HEK293 (cell line): ENCODE results near the gene USP2.

ENCODE experiments used
- ZBTB7A ChIP-seq: fragments of 450-650 bp; formaldehyde crosslinking; IDR thresholded peaks from 2 replicates; pipeline ENCODE4 v1.5.1; 2016; ENCODE audit warnings: low read depth, missing biosample characterization, missing genetic modification characterization
- TF ChIP-seq, protein P1 (sequence below): fragments of 450-650 bp; formaldehyde crosslinking; IDR thresholded peaks from 2 replicates; pipeline ENCODE4 v1.5.1; 2016; ENCODE audit warnings: missing biosample characterization, missing genetic modification characterization
- TF ChIP-seq, protein P2 (sequence below): fragments of 450-650 bp; formaldehyde crosslinking; IDR thresholded peaks from 2 replicates; pipeline ENCODE4 v1.5.1; 2016; ENCODE audit warnings: missing biosample characterization, missing genetic modification characterization
- TF ChIP-seq, protein P3 (sequence below): fragments of 450-650 bp; formaldehyde crosslinking; IDR thresholded peaks from 2 replicates; pipeline ENCODE4 v1.5.1; 2016; ENCODE audit warnings: missing biosample characterization, missing genetic modification characterization, borderline replicate concordance

DNA sequence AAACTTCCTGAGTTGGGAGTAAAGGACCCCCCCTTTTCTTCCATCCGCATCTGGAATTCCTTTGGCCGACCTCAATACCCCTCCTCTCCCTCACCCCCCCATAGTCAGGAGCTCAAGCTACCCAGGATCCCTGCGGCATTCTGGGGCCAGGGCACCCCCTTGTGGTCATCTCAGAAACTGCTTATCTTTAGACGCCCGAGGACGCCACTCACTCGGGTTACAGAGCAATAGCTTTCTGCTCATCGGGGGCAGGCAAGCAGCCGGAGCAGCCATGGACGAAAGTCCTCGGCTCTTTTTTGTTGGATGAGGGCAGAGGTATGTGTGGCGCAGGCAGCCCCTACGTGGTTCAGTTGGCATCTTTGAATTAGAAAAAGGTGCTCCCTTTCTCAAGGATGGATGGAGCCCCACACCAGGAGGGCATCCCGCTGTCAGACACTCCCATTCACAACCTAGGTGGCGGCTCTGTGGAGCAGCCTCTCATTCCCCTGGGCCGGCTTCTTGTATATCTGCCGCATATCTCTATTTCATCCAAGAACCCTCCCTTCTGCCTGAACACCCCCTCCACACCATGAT is 43.1 kb downstream of the USP2 start:
- TF ChIP-seq, protein P1, sequence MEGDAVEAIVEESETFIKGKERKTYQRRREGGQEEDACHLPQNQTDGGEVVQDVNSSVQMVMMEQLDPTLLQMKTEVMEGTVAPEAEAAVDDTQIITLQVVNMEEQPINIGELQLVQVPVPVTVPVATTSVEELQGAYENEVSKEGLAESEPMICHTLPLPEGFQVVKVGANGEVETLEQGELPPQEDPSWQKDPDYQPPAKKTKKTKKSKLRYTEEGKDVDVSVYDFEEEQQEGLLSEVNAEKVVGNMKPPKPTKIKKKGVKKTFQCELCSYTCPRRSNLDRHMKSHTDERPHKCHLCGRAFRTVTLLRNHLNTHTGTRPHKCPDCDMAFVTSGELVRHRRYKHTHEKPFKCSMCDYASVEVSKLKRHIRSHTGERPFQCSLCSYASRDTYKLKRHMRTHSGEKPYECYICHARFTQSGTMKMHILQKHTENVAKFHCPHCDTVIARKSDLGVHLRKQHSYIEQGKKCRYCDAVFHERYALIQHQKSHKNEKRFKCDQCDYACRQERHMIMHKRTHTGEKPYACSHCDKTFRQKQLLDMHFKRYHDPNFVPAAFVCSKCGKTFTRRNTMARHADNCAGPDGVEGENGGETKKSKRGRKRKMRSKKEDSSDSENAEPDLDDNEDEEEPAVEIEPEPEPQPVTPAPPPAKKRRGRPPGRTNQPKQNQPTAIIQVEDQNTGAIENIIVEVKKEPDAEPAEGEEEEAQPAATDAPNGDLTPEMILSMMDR (tag by site-specific recombination): peak; percentile 59; the same call in 1 of the 2 replicates
- TF ChIP-seq ZBTB7A (tag by site-specific recombination): no peak
- TF ChIP-seq, protein P2, sequence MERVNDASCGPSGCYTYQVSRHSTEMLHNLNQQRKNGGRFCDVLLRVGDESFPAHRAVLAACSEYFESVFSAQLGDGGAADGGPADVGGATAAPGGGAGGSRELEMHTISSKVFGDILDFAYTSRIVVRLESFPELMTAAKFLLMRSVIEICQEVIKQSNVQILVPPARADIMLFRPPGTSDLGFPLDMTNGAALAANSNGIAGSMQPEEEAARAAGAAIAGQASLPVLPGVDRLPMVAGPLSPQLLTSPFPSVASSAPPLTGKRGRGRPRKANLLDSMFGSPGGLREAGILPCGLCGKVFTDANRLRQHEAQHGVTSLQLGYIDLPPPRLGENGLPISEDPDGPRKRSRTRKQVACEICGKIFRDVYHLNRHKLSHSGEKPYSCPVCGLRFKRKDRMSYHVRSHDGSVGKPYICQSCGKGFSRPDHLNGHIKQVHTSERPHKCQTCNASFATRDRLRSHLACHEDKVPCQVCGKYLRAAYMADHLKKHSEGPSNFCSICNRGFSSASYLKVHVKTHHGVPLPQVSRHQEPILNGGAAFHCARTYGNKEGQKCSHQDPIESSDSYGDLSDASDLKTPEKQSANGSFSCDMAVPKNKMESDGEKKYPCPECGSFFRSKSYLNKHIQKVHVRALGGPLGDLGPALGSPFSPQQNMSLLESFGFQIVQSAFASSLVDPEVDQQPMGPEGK (tag by site-specific recombination): peak; percentile 53
- TF ChIP-seq, protein P3, sequence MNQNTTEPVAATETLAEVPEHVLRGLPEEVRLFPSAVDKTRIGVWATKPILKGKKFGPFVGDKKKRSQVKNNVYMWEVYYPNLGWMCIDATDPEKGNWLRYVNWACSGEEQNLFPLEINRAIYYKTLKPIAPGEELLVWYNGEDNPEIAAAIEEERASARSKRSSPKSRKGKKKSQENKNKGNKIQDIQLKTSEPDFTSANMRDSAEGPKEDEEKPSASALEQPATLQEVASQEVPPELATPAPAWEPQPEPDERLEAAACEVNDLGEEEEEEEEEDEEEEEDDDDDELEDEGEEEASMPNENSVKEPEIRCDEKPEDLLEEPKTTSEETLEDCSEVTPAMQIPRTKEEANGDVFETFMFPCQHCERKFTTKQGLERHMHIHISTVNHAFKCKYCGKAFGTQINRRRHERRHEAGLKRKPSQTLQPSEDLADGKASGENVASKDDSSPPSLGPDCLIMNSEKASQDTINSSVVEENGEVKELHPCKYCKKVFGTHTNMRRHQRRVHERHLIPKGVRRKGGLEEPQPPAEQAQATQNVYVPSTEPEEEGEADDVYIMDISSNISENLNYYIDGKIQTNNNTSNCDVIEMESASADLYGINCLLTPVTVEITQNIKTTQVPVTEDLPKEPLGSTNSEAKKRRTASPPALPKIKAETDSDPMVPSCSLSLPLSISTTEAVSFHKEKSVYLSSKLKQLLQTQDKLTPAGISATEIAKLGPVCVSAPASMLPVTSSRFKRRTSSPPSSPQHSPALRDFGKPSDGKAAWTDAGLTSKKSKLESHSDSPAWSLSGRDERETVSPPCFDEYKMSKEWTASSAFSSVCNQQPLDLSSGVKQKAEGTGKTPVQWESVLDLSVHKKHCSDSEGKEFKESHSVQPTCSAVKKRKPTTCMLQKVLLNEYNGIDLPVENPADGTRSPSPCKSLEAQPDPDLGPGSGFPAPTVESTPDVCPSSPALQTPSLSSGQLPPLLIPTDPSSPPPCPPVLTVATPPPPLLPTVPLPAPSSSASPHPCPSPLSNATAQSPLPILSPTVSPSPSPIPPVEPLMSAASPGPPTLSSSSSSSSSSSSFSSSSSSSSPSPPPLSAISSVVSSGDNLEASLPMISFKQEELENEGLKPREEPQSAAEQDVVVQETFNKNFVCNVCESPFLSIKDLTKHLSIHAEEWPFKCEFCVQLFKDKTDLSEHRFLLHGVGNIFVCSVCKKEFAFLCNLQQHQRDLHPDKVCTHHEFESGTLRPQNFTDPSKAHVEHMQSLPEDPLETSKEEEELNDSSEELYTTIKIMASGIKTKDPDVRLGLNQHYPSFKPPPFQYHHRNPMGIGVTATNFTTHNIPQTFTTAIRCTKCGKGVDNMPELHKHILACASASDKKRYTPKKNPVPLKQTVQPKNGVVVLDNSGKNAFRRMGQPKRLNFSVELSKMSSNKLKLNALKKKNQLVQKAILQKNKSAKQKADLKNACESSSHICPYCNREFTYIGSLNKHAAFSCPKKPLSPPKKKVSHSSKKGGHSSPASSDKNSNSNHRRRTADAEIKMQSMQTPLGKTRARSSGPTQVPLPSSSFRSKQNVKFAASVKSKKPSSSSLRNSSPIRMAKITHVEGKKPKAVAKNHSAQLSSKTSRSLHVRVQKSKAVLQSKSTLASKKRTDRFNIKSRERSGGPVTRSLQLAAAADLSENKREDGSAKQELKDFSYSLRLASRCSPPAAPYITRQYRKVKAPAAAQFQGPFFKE (tag by site-specific recombination): no peak
